ENCODE measurements around the gene NPEPL1.

NPEPL1 gene

DNA sequence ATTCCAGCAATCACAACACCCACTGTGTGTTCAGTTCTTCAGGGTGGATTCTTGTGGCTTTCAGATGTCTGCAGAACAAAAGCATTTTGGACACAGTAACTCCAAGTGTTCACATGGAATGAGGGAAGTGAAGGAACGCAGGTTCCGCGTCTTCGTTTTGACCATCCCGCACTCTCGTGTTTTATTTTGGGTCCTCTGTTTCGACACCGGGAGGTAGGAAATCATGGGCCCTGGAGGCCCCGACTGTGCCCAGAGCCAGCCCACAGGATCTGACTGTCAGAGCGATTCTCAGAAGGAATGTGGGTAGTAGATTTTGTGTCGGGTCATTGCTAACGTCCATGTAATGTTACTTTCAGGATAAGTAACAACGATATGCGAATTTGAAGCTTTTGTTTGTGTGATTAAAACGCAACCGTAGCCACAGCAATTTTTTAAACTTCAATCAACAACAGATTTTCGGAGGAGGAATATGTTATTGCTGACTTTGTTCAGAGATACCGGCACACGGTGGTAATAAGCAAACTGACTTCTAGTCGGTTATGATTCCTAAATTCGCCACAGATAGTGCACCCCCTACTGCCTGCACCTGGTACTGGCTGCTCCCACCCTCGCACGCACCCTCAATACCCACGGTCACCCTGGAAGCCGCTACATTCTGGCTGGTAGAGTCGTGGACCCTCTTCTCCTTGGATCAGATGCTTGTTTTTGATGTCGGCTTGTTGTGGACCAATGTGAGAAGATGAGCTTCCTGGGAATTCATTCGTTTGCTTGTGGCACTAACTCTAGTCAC lies 10.5 kb downstream of the NPEPL1 start:
- no peak for DNase-seq

DNA sequence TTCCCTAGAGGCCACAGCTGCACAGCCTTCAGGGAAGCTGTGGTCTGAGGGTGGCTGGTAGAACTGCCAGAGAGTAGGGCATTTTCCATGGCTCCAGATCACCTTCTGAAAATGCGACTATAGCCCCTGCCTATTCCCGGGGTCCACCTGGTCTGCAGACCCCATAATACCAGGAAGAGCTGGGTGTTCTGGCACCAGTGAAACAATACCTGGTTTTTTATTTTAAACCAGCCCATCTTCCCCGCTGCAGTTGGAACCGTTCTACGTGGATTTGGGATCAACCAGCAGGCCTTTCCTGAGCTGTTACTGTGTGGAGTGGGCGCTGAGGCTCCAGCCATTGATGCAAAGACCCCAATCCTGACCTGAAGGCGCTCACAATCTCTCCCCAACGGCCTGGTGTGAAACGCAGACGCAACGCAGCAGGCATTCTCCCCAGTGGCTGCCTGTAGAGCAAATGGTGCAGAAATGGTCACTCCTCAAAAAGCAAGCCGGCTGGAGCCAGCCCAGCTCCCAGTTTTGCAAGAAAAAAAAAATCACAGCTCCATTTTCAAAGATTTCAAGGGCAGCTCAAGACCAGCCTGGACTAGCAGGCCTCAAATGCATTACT lies 11.3 kb downstream of the NPEPL1 start:
- DNase-seq, result no peak

DNA sequence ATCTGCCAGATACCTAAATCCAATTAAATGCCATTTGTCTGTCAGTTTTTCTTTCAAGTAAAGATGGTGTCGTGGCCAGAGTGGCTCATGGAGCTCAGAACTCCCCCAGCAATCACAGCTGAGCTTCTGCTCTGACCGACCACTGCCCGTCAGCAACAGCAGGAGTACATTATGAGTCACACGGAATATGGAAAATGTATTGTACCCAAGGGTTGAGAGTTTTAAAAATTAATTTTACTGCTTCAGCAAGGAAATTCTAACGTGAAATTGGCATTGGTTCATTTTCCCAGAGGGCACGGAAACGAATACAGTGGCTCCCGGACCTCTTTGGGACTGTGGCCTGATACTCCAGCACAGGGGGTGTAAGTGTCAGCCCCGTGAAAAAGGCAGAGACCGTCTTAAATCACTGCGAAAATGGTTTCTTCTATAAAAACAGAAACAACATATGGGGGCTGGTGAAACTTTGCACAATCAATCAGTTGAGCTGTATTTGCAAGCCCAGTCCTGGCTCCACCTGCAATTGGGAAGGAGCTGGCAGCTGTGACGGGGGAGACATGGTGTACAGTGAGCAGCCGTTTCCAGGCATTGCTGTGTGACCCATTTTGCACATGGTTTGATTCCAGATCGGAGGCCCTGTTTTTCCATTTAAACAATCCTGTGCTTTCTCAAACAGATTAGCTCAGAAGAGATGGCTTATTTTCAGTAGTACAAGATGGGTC lies 12.8 kb downstream of the NPEPL1 start:
- DNase-seq, result no peak

DNA sequence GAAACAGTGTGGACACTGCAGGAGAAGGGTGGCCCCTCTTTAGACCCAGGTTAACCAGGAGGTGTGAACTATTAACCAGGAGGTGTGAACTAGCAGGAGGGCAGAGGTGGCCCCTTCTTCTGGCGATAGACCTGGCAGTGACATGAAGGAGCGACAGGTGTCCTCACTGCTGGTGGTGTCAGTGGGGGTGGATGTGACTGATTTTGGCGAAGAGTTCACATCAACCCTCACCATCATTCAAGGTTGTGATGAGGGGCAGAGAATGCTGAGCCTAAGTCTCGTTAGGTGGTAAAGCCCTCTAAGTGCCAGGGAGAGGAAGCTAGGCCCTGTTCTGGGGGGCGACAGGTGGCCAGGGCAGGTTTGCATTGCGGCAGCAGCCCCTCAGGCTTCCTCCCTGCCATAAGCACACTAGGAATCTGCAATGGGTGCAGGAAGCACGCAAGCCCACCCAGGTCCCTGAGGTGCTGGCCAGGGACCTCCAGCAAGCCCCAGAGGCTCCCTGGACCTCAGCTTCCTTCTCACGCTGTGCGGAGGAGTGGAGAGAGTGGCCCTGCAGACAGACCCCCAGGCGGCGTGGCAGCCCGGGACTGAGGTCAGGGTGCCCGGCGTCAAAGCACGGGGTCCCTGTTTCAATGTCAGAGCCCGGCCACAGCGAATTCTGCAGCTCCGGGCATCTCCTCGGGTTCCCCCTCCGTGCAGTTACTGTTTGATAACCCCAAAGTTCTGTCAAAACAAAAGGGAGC lies 13.7 kb downstream of the NPEPL1 start:
- DNase-seq, result no peak

DNA sequence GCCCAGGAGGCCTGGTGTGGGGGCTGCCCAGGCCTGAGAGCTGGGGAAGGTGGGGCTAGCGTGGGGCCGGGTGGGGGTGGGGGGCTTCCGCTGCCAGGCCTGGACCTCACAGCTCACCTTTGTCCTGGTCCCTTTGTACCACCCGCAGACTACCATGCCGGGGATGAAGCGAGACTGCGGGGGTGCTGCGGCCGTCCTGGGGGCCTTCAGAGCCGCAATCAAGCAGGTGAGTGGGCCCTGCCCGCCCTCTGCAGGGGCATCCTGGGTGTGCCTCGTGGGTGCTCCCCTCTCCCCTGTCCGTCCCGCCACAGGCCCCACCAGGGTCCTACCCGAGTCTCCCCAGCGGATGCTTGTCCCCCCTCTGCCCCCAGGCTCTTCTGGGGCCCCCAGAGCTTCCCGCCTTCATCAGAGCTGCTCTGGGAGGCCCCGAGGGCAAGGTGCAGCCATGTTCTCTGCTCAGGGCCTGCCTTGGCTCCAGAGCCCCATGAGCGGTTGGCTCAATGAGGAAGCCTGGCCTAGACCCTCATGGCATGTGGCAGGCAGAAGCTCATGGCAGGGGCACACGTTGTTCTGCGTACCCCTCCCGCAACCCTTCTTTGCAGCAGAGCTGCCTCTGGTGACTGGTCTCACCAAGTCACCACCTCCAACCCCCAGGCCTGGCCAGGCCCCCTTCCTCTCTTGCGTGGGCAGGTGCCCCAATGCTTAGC lies 14.5 kb downstream of the NPEPL1 start:
- DNase-seq, result no peak

DNA sequence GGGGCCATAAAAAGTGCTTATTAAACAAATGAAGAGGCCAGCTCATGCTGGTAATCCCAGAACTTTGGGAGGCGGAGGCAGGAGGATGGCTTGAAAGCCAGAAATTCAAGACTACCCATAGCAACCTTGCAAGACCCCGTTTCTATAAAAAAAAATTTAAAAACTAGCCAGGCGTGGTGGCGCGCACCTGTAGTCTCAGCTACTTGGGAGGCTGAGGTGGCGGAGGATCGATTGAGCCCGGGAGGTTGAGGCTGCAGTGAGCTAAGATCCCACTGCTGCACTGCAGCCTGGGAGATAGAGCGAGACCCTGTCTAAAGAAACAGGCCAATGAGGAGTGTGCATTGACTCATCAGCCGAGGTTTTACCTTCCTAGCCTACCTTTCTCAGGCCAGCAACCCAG lies 15.2 kb downstream of the NPEPL1 start:
- DNase-seq, result no peak

DNA sequence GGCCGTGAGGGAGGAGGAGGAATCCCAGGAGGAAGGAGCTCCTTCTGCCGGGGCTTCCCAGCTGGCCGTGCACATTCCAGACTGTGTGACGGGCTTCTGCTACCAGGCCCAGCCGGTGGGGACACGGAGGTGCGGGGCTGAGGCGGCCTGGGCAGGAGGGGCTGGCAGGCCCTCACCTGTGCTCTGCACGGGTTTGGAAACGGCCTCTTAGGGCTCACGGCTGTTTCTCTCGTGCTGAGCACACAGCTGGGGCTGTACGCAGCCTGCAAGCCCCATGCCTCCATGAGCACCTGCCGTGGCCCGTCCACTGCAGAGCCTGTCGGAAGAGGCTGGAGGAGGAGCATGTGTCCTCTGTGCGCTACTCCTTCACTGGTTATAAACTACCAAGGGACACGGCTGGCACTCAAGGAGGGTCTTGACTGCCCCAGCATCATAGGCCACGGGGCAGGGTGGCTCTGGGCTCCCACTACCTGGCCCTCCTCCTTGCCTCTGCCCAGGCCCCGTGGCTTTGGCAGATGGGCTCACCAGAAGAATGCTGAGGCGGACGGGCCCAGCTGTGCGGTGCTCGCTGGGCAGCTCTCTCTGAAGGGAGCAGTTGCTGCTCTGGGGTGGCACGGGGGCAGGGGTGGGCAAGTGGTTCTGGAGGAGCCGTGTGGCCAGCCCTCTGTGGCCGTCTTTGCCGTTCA lies 15.8 kb downstream of the NPEPL1 start:
- DNase-seq, result no peak

DNA sequence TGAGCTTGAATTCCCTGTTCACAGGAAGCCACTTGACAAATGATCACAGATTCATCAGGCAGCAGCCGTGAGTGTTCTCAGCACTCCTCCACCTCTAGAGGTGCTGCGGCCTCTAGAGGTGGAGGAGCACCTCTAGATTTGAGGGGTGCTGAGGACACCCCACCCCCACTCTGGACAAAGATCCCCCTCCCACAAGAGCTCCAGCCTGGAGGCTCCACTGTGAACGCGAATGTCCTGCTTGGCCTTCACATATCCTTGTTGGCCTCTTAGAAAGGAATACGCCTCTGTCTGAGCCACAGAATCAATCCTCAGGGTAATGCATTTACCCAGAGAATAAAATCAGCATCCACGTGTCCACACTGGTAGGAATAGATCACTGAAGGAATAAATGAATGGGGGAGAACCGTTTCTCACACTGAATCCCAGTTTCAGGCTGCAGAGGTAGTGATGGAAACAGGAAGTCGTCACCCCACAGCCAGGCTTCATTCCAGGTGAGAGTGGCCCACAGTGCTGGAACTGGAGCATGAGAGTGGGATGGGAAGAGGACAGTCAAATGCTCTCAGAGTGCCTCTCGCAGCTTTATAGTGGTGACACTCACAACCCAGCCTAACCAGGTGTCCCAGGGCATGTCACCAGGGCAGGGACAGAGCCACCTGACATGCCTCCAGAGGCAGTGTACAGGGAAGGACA lies 16.6 kb downstream of the NPEPL1 start:
- DNase-seq, result no peak

DNA sequence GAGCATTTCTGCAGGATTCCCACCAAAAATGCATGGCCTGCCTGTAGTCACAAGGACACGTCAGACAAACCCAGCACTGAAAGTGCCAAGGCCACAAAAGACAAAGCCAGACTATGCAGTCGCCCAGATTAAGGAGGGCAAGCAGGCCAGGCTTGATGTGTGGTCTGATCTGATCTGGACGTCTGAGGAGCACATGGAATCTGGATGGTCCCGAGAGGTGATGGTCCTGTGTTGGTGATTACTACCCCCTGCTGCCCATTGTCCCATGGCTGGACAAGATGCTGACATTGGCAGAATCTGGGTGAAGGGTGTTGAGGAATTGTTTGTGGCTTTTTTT lies 17.1 kb downstream of the NPEPL1 start:
- DNase-seq, result no peak

DNA sequence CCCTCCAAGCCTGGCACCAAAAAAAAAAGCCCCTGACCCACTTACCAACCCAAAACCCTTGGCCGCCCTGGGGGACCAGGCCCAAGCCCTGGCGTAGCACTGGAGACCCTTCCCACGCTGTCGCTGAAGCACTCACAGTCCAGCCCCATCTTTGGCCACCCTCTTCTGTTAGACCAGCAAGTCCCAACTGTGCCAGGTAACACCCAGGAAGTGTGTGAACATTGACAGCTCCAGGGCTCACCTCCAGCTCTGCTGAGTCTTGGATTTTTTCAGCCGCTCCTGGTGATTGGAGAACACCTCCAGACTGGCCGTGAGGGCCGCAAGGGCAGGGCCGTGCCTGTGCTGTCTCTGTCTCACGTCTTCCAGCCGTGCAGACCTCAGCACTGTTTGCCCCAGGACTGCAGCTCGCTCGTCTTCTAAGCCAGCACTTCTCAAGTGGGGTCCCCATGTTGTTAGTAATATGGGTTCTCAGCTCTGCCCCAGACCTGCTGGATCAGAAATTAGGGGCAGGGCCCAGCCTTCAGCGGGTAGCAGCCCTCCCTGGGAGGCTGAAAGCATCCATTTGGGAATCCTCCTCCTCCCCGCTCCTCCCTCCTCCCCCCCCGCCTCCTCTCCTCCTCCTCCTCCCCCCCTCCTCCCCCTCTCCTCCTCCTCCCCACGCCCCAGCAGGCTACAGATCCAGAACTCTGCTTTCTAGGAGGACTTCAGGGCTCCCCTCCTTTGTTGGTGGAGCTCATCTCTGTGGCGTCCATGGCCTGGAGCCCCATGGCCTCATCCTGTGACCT lies 18.1 kb downstream of the NPEPL1 start:
- no peak for DNase-seq

DNA sequence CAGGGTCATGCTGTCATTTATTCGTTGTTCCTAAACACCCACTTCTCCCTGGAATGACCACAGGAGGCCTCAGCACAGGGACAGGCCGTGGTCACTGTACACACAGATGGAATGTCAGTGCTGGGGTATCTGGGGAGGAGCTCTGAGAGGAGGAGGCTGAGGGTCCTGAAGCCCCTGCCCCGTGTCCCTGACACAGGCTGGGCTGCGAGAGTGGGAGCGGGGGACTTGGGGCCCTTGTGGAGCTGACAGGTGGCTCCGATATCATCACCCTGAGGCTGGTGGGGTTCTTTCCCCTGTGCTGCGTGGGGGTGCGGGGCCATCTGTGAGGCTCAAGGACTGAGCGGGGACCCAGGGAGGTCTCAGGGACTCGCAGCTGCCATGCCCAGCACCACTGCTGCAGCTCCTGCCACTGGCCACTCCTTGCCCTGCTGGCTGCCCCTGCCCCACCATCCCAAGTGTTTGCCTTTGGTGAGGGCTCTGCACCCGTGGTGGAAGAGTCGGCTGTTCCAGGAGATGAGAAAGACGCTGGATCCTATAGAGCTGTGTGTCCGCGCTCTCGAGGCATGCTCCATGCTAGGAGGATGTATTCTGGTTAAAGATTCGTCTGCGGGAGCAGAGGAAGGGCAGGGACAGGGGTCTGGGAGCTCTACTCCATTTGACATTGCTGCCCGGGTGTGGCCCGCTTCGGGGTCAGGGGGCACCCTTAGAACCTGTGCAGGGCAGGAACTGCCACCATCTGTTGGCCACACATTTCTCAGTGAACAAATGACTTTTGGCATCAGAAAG lies 18.9 kb downstream of the NPEPL1 start:
- DNase-seq, result no peak

DNA sequence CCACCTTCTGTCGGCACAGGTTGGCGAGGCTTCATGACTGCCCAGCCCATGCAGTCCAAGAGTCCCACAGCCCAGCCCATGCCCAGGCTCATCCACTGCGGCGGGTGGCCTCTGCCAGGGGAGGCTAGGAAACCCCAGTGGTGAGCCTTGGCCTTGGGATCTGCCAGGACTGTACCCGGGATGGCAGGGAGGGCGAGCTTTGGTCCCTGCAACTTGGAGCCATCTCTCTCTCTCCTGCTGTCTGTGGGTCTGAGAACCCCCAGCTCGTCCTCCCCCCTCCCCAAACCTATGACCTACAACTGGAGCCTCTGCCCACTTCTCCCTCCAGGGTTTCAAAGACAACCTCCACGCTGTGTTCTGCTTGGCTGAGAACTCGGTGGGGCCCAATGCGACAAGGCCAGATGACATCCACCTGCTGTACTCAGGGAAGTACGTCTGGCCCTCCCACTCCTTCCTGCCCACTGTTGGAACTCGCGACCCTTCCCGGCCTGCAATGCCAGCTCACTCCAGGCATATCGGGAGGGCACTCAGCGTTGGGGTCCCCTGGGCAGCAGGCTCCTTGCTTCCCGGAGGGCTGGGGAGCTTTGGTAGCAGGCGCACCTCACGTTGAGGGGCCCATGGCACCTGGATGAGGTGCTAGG lies 19.7 kb downstream of the NPEPL1 start:
- no peak for DNase-seq

DNA sequence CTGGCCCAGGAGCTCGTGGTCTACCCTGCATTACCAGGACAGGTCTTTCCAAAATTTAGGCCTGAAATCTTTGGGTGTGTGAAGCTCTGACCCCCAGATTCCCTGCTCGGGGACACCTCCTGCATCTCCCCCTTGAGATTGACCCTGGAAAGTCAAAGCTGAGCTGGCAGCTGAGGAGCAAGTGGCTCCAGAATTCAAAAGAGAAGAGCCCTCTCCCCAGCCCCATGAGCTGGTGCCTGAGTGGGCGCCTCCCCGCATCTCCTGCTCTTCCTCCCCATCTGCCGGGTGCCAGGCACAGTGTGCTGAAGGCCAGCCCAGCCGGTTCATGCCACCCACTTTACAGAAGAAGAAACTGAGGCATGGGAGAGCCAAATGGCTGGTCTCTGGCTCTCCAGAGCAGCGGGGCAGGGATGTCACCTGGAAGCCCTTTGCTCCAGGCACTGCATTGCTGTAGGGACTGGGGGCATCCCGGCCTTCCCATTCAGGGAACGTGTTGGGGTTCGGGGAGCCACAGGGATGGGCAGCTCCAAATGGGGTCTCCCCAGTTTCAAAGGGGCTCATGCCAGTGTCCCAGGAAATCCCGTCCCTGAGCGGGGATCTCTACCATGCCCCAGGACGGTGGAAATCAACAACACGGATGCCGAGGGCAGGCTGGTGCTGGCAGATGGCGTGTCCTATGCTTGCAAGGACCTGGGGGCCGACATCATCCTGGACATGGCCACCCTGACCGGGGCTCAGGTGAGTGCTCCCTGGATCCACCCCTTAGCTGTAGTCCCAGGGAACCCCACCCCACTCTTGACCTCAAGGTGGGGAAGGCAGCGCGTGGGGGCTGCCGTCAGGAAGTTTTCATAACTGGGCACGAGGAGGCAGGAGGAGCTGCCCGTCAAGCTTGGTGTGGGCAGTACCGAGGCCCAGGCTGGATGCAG lies 20.5 kb downstream of the NPEPL1 start:
- no peak for DNase-seq

DNA sequence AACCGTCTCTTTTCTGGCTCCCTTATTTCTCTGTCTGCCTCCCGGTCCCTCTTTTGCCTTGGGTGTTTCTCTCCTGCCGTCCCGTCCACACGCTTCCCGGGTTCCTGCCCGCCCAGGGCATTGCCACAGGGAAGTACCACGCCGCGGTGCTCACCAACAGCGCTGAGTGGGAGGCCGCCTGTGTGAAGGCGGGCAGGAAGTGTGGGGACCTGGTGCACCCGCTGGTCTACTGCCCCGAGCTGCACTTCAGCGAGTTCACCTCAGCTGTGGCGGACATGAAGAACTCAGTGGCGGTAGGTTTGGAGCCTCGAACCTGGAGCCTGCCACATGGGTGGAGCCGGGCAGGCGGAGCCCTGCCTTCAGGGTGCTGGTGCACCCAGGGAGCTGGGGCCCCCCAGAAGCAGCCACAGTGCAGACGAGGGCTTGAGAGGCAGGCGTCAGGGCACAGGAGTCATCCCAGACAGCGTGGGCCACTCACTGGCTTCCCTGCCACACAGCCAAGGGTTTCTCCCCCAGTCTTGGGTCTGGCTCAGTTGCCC lies 21.3 kb downstream of the NPEPL1 start:
- no peak for DNase-seq

DNA sequence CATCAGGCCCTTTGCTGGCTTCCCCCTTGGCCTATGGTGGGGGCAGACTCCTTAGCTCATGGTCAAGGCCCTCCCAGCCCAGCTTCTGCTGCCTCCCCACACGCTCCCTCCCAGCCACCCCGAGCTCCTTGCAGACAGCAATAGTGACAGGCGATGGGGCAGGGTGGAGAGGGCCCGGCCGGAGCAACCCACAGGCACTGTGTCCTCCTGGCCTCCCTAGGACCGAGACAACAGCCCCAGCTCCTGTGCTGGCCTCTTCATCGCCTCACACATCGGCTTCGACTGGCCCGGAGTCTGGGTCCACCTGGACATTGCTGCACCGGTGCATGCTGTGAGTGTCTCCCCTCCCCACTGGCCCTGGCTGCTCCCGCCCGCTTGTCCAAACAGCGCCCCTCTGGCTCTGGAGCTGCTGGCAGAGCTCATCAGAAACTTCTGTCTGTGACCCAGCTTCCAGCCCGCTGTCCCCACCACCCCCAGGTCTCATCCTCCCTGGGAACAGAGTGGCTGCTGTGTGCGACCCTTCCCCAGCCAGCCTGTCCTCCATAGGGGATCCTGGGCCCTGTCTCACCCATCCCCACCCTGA lies 21.8 kb downstream of the NPEPL1 start:
- DNase-seq, result no peak

DNA sequence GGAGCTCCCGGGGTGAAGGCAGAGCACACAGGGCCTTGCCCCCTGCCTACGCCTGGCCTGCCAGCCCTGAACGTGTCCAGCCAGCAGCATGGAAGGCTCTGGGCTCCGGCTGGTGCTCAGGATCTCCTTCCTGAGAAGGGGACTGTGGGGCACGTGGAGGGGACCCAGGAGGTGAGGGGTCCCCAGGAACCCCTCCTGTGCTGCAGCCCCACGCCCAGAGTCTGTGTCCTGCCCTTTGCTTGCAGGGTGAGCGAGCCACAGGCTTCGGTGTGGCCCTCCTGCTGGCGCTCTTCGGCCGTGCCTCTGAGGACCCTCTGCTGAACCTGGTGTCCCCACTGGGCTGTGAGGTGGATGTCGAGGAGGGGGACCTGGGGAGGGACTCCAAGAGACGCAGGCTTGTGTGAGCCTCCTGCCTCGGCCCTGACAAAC lies 22.3 kb downstream of the NPEPL1 start:
- no peak for DNase-seq

DNA sequence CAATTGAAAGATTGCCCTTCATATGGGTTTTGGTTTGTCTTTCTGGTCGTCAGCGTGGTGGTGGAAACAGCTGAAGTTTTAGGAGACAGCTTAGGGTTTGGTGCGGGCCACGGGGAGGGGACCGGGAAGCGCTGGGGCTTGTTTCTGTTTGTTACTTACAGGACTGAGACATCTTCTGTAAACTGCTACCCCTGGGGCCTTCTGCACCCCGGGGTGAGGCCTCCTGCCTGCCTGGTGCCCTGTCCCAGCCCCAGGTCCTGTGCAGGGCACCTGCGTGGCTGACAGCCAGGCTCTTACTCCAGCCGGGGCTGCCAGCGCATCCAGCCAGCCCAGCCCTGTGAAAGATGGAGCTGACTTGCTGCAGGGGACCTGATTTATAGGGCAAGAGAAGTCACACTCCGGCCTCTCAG lies 22.8 kb downstream of the NPEPL1 start:
- no peak for DNase-seq

Measured in NCI-H1694 treated with DMSO at 0.1 percent for 48 hours (cell line).